ENCODE measurements around the gene RANBP2.

Gene RANBP2

DNA sequence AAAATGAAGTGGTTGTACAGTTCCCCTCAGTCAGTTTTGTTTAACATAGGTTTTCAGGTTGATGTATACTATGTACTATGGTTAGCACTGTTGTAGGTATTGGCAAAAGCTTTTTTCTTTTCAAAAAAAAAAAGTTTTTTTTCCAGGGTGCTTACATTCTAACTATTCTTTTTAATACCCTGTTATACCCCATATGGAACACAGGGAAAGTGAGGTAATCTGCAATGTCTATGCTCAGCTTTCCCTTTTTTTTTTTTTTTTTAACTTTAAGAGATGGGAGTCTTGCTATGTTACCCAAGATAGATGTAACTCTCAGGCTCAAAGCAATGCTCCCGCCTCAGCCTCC, 66.7 kb downstream of the RANBP2 start:
- DNase-seq, result no peak

GRCh38 chr2:108786354-108787215, 67.3 kb downstream of the RANBP2 start, which contains the start of gene CCDC138:
CCDC138 (plus strand) TSS chr2:108786771; CDS start chr2:108786823, 52 bp downstream.
- peak; percentile 89 to 90 for DNase-seq

GRCh38 chr2:108787216-108787541, 67.9 kb downstream of the RANBP2 start:
- DNase-seq, result no peak

GRCh38 chr2:108803045-108803736, 83.9 kb downstream of the RANBP2 start:
- no peak for DNase-seq

DNA sequence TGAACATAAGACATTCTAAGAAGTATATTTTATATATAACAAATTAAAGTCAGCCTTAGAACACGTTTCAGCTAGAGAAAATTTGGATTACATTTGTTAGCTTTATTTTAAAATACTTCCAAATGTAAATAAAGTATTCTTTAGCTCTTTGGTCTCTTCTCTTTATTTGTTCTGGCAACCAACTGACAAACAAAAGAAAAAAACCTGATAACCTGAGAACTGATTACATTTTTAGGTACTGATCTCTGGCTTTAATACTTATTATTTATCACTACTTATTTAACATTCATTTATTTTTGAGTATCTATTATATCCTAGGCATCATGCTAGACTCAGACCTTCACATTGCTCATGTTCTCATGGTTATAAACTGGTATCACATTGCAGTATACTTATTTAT, 85.8 kb downstream of the RANBP2 start:
- DNase-seq, result no peak

DNA sequence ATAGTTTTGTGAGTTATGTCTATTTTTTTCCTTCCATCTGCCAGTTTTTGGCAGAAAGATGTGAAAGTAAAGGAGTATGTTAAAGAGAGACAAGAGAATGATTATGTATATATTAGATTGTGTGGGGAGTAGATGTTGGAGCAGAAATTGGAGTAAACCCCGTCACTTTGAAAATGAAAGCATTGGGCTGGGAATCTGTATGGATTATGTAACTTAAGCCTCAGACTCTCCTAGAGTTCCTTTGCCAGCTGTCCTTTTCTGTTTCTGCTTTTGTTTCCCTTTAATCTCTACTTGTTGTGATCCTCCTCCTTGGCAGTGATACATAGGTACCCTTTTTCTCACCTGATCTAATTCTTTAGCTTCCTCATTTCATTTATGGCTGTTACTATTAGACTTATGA, 86.5 kb downstream of the RANBP2 start:
- no peak for DNase-seq

DNA sequence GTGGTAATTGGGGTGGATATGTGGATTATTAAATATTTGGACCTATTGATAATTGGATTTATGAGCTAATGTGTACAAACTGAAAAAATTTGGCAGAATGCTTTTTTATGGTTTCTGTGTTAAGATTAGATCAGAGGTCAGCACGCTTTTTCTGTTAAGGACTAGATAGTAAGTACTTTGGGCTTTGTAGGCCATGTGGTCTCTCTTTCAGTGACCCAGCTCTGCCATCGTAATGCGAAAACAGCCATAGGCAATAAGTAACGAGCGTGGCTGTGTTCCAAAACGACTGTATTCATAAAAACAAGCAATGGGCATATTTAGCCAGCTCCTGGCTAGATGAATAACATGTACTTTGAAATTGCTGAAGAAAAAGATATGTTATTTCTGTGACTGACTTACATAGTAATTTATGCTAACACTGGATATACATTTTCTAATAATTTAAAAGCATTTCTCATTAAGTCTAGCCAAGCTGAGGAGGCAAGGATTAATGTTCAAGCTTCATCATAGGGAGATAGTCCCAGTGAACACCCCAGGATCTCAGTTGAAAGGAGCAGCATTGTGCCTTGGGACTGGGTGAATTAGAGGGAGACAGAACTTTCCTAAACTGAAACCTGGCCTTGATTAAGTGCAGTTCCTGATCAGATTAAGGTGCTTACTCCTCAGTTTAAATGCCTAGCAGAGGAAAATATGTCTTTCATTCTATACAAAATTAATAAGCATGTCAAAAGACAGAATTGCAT, 87.3 kb downstream of the RANBP2 start:
- DNase-seq, result no peak

- DNase-seq, result no peak
These were observed 90.7 kb downstream of the RANBP2 start for GRCh38 chr2:108809936-108810335.

GRCh38 chr2:108810993-108811957, 92.0 kb downstream of the RANBP2 start:
- no peak for DNase-seq

DNA sequence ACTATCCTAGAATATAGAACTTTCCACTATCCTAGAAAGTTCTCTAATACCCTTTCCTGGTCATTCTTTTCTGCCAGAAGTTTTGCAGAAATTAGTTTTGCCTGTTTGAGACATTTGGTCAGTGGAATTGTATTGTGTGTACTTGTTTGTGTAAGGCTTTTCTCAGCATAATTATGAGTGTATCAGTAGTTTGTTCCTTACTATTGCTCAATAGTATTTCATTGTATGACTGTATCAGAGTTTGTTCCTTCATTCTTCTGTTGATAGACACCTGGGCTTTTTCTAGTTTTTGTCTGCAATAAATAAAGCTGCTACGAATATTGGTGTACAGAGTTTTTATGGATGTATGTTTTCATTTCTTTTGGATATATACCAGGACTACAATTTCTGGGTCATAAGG, 94.5 kb downstream of the RANBP2 start:
- DNase-seq, result no peak

DNA sequence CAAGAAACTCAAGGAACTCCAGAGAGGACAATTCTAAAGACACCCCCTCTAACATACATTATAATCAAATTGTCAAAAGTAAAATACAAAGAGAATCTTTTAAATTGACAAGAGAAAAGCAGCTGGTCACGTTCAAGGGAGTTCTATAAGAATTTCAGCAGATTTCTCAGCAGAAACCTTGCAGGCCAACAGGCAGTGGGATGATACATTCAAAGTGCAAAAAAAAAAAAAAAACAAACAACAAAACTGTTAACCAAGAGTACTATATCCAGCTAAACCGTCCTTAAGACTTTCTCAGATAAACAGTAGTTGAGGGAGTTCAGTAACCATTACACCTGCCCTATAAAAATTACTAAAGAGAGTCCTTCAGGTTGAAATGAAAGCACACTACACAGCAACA, 101.2 kb downstream of the RANBP2 start:
- no peak for DNase-seq

GRCh38 chr2:108823286-108823685, 104.0 kb downstream of the RANBP2 start:
- no peak for DNase-seq

- no peak for DNase-seq
These were observed 105.2 kb downstream of the RANBP2 start for GRCh38 chr2:108824316-108825070.

- DNase-seq, result no peak
These were observed 106.0 kb downstream of the RANBP2 start for GRCh38 chr2:108825254-108825653.

GRCh38 chr2:108825736-108826135, 106.5 kb downstream of the RANBP2 start:
- no peak for DNase-seq

DNA sequence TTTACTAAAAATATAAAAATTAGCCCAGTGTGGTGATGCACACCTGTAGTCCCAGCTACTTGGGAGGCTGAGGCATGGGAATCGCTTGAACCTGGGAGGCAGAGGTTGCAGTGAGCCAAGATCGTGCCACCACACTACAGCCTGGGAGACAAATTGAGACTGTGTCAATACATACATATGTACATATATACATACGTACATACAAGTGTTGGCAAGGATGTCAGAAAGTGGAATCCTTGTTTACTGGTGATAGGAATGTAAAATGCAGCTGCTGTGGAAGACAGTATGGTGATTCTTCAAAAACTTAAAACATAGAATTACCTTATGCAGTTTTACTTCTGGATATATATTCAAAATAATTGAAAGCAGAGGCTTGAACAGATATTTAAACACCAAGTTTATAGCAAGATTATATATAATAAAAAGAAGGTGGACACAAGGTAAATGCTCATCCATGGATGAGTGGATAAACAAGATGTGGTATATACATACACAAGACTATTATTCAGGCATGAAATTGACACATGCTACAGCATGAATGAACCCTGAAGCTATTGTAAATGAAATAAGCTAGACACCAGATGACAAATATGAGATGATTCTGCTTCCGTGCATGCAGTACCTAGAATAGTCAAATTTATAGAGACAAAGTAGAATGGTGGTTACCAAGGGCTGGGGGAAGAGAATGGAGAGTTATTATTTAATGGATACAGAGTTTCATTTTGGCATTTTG, 110.5 kb downstream of the RANBP2 start:
- DNase-seq, result no peak

GRCh38 chr2:108833219-108833618, 113.9 kb downstream of the RANBP2 start:
- no peak for DNase-seq

GRCh38 chr2:108834620-108835019, 115.3 kb downstream of the RANBP2 start:
- DNase-seq, result no peak

GRCh38 chr2:108835040-108835439, 115.8 kb downstream of the RANBP2 start:
- no peak for DNase-seq
